HG02763 (cell line): ENCODE results near the gene MEF2D.

Experiments used
- ATAC-seq: cut with Tn5 transposase; IDR thresholded peaks from one replicate; pipeline ENCODE4 v1.9.1; 2021; ENCODE audit warnings: mild to moderate bottlenecking, moderate library complexity; ENCODE audit not compliant: unreplicated experiment

The MEF2D gene

GRCh38 chr1:156489166-156489934, 11.2 kb downstream of the MEF2D start:
- ATAC-seq, result peak; percentile 12

- ATAC-seq, result peak; percentile 53
Measured at GRCh38 chr1:156488566-156489165, 11.9 kb downstream of the MEF2D start.

DNA sequence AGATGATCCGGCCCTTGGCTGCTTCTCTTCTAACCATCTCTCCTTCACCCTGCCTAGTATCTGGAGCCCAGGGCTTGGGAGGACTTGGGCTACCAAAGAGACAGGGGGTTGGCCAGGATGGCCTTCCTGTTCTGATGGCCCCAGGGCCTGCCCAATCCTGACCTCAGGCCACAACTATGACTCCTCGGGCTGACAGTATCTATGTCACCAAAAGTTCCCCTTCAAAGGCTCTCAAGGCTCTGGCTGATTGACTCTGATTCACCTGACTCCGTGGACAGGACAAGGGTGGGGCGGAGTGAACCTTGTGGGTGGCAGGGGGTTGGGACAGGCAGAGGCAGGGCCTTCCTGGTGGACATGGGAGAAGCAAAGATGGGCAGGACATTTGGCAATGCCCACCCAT, 12.7 kb downstream of the MEF2D start:
- ATAC-seq, result no peak

DNA sequence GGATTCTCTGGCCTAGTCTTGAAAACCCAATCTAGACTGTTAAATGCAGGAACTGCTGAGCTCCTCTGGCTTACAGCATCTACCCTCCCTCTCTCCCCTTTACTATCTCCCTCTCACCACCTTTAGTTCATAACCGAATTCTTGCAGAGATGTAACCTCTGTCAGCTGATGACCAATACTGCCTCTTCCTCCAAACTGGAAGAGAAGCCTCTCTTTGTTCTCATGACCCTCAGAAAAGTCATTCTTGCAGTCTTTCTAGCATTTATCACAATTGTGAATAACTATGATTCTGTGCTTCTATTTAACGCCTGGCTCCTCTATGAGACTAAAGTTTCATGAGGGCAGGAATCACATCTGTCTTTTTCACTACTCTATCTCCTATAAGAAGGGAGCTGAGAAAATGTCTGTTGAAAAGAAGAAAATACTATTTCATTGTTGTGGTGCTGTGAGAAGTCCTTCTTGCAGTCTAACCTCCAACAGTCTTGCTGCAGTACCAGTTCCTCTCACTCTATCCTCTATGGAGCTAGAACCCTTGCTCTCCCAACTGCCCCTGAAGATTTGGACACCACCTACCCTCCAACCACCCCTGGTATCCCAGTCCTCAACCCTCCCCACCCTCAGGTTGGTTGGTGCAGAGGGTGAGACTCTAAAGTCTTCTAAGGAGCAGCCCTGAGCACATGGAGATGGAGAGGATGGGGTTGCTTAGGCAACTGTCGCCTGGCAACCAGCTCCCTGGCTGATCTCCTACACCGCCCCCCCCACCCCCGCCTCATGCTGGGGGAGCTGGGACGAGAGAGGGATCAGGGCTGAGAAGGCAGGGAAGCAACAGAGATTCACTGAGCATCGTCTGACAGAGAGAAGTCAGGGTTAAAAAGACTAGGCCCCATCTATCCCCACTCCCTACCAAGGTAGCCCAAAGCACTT, 13.9 kb downstream of the MEF2D start:
- no peak for ATAC-seq

DNA sequence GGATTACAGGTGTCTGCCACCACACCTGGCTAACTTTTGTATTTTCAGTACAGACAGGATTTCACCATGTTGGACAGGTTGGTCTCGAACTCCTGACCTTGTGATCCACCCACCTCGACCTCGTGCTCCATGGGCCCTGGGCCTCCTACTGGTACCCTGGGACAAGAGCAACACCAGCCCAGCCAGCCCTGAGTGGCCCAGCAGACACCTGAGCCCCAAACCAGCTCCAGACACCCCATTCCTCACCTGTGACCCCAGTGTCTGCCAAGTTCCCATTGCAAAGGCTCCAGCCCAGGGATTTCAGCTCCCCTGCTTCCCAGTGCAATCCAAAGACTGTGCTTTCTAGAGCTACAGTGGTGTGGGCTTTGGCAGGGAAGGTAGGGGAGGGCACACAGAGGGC, 14.6 kb downstream of the MEF2D start:
- ATAC-seq, result no peak

- no peak for ATAC-seq
Measured at GRCh38 chr1:156484480-156485058, 16.0 kb downstream of the MEF2D start.

- no peak for ATAC-seq
Measured at GRCh38 chr1:156483397-156483796, 17.2 kb downstream of the MEF2D start.

DNA sequence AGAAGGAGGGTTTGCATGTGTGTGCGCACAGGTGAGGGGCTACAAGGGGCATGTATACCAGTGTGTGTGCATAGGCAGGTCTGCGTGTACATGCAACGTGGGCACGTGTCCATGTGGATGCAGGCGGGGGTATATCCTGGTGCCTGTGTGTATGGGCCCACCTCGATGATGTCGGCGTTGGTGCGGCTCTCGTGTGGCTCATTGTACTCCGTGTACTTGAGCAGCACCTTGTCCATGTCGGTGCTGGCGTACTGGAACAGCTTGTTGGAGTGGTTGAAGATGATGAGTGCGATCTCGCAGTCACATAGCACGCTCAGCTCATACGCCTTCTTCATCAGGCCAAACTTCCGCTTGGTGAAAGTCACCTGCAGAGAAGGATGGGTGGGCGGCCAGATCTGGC, 18.3 kb downstream of the MEF2D start:
- ATAC-seq, result no peak

- ATAC-seq, result no peak
Measured at GRCh38 chr1:156481527-156481926, 19.0 kb downstream of the MEF2D start.

DNA sequence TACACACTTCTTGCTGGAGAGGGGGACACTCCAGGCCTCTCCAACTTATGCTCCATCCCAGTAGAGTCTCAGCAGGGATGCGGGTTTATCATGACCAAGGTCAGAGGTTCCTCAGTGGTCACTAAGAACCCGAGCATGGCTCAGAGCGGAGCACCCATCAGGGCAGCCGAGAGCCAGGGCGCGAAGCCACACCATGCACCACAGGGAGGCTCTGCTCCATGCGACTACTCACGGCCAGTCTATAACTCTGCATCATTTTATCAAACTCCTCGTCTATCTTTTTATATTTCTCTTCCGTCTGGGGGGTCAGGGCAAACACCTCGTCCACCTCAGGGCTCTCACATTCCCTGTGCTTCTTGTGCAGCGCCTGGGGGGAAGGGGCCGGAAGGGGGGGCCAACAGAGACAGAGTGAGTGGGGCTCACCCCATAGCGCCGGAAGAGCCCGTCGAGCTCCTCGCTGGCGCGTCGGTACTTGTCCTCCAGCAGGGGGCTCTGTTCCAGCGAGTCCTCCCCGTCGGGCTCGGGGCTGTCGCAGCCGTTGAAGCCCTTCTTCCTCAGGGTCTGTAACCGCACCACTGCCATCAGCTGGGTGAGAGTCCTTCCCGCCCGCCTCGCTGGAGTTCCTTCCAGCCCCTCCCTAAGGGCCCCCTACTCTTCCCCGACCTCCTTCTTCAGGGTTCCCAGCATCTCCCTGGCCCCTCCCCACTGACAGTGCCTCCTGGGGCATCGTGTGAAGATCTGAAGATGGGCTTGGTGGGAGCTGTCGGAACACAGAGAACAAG, 20.0 kb downstream of the MEF2D start:
- ATAC-seq, result no peak

DNA sequence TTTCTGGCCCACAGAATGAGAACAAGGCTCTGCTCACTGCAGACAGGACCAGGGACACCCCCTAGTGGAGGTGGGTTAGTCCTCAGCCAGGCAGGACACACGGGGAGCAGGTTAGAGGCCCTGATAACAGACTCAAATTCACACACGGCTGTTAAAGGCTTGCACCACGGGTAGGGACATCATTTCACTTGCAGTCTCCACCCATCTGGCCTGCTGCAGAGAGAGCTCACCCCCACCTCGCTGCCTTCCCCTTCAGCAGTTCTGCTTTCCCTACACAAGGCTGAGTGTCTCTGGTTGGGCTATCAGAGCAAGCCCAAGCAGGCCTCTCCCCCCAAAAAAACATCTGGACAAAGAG, 20.6 kb downstream of the MEF2D start:
- no peak for ATAC-seq

DNA sequence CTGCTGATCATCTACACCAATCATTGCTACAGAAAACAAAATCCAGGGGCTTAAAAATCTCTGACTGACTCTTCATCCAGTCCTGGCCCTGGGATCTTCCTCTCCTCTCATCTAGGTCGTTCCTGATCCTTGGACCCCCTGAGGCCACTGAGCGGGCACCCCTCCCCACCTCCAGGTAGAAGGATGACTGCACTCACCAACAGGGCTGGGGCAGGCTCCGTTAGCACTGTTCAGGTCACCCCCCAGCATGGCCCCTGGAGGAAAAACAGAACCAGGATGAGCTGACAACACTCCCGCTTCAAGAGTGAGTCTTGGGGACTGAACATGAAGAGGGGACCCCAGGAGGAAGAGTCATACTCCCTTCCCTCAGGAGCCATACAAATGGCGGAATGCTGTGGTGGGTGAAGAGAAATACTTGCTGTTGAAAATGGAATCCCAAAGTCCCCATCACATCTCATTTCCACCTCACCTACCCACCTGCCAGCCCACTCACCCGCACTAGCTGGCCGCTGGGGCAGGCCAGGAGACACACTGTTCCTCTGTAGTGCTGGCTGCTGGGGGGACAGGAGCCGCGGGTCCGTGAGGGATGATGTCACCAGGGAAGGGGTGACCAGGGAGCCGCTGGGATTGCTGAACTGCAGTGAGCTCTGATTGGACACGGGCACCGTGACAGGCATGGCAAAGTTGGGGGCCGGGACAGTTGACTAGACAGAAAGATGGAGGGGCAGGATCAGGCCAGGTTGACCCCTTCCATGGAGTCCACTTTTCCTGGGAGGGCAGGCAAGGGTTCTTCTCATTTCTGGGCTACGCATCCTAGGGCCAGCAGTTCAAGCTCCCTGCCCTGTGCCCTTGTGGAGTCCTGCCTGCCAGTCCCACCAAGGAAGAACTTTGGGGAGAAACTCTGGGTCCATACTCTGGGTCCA, 21.2 kb downstream of the MEF2D start:
- no peak for ATAC-seq

GRCh38 chr1:156478250-156478627, 22.3 kb downstream of the MEF2D start:
- ATAC-seq, result no peak

- no peak for ATAC-seq
Measured at GRCh38 chr1:156477526-156478249, 22.9 kb downstream of the MEF2D start.

DNA sequence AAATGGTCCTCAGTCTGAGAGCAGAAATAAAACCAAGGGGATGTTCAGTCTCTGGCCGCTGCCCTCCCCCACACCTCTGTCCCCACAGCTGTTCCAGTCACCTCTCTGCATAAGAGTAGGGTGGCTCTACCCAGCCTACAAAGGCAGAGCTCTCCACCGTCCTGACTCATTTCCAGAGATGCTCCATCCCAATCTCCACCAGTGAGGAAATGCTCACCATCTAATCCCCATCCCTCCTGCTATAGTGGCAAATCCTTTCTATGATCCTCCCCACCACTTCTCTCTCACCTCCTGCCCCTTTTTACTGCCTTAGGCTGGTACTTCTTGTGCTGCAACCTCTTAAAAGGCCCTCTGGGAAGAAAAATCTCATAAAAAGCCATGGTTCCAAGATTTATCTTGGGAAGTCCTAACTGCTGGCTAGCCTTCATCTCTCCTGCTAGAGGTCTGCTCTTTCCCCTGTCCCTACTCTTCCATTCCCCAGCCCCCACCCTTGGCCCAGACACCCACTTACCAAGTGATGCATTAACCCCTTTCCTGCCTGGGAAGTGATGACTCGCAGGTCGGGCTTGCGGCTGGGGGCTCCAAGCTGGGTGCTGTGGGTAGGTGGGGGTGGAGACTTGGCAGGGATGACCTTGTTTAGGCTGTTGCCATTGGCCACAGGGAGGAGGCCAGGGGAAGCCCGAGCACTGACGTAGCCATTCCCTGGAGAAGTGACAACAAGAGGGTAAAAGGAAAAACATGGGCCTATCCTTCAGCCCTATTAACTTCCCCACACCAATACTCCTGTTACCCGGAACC, 23.9 kb downstream of the MEF2D start:
- no peak for ATAC-seq

DNA sequence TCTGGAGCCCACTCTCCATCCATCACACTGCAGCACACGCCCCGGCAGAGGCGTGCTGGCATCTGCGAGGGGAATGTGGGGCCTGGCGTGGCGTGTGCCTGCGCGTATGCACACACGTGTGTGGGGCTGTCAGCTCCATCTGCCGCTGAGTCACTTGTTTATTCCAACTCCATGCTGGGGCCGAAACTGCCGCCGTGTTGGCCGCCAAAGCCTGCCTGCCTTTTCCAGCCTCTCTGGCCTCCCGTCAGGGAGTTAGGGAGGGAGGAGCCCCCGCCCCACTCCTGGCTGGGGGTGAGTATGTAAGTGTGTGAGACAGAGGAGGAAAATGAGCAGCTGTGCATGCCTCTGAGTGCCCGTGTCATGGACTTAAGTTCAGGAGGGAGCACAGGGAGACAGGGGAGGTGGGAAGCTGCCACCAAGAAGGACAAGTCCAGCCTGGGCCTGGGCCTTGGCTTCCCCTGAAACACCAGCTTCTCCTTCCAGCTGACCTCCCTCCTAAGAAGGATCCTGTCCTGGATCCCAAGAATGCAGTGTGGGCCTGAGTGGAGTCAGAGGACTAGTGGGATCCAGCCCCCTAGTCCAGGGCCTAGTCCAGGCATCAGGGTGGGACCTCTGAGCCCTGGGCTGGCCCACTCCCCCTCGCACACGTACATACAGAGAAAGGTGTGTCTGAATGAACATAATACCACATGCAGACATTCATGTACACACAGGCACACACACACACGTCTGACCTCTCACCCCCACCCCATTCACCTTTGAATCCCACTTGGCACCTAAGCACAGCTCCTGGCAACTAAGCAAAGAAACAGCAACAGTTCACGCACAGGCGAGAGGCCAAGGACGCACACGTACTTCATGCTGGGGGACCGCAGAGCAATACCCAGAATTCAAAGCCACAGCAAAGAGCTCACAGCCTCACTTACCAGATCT, 24.7 kb downstream of the MEF2D start:
- no peak for ATAC-seq

DNA sequence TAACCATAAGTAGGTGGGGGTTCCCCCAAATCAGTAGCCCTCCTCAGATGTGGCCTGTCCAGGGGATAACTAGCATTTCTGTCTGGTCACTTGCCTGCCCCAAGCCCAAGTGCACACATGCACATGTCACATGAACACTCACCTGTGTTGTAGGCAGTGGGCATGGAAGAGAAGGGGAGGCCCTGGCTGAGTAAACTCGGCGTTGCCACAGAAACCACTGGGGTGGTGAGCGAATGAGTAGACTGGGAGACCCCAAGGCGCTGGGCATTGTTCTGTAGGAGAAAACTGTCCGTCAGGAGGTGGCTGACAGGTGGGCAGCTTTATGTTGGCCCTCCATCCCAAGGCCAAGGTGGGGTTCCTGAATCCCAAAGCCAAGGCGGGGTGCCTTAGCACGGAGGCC, 25.6 kb downstream of the MEF2D start:
- ATAC-seq, result no peak
